ENCODE results near the gene LHPP.

DNA sequence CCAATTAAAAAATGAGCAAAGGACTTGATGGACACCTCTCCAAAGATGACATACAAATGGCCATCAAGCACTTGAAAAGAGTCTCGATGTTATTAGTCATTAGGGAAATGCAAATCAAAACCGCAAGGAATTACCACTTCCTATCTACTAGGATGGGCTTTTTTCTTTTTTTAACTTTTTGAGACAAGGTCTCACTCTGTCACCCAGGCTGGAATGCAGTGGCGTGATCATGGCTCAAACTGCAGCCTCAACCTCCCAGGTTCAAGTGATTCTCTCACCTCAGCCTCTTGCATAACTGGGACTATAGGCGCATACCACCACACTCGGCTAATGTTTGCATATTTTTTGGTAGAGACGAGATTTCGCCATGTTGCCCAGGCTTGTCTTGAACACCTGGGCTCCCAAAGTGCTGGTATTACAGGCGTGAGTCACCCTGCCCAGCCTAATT lies 25.4 kb upstream of the LHPP start:
- TF ChIP-seq CTCF (IDR thresholded peaks at IDR 0.05; ENCODE audit: low read length) = no peak
- no peak for TF ChIP-seq EZH2 (IDR thresholded peaks at IDR 0.05; ENCODE audit: borderline replicate concordance, low read length)
